ENCODE data around the gene OTOG. TPM values are rescaled to one million over a fixed set of nuclear protein-coding genes. Genes with fewer than 3 reads are reported as not detected.

Gene OTOG
- total RNA-seq, 4 donors from 2014 or later: not detected

GRCh38 chr11:17547932-17548331 is 873 bp downstream of the OTOG start:
- TF ChIP-seq, protein P1, sequence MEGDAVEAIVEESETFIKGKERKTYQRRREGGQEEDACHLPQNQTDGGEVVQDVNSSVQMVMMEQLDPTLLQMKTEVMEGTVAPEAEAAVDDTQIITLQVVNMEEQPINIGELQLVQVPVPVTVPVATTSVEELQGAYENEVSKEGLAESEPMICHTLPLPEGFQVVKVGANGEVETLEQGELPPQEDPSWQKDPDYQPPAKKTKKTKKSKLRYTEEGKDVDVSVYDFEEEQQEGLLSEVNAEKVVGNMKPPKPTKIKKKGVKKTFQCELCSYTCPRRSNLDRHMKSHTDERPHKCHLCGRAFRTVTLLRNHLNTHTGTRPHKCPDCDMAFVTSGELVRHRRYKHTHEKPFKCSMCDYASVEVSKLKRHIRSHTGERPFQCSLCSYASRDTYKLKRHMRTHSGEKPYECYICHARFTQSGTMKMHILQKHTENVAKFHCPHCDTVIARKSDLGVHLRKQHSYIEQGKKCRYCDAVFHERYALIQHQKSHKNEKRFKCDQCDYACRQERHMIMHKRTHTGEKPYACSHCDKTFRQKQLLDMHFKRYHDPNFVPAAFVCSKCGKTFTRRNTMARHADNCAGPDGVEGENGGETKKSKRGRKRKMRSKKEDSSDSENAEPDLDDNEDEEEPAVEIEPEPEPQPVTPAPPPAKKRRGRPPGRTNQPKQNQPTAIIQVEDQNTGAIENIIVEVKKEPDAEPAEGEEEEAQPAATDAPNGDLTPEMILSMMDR (IDR thresholded peaks at IDR 0.05; ENCODE audit: low read depth): no peak

DNA sequence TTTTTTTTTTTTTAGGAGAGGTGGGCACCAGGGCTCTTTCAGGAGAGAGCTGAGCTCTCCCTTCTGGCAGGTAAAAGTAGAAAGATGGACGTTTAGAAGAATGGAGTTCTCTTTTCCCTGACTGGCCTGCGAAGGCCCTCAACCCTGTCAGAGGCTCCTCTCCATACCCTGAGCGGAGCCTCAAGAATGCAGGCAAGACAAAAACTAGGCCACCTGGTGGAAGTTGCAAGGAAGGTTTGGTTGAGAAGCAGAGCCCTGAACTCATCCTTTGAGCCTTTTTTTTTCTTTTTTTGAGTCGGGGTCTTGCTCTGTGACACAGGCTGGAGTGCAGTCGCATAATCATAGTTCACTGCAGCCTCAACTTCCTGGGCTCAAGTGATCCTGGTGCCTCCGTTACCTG is 1.4 kb downstream of the OTOG start:
- TF ChIP-seq, protein P1 (IDR thresholded peaks at IDR 0.05; ENCODE audit: low read depth): no peak

- TF ChIP-seq, protein P1 (IDR thresholded peaks at IDR 0.05; ENCODE audit: low read depth): no peak
Observed at GRCh38 chr11:17550450-17551346, 3.6 kb downstream of the OTOG start.

DNA sequence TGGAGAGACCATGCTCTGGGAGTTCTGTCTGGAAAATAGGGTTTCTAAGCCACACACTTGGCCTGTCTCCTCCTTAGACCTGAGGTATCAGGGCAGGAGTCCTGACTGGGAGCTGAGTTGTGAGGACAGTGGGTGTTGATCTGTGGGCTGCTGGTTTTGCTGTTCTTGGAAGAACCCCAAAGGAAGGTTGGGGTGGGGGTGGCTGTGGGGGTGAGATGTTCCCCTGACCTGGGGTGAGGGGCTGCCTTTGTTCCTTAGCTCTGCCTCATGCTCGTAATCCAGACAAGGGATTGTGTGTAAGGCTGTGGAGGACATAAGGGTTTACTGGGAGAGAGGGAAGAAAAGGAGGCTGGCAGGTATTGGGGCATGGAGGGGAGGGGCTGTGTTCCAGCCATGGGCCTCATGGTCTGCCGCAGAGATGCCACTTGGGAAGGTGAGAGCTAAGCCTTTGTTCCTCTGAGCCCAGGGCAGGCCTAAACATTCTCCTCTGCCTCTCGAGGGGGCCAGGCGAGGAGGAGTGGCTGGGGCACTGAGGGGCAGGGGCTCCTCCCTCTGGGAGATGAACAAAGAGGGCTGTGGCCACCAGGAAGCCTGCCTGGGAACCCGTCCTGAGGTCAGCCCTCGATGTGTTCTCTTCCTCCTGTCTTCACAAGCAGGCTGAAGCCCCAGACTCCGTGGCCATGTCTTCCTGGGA is 4.4 kb downstream of the OTOG start:
- TF ChIP-seq, protein P1 (IDR thresholded peaks at IDR 0.05; ENCODE audit: low read depth): no peak

DNA sequence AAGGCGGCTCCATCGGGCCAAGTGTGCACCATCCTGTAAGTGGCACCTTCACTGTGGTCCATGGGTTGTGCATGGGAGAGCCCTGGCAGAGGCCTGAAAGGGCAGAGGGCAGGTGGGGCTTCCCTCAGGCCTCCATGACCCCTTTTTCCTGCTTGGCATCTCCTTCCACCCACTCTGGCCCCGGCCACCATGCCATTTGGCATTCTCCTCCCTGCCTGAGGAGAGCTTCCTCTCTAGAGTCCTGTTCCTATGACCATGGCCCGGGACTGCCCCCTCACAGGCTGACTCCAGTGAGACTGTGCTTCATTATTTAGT is 4.9 kb downstream of the OTOG start:
- TF ChIP-seq, protein P1 (IDR thresholded peaks at IDR 0.05; ENCODE audit: low read depth): no peak

DNA sequence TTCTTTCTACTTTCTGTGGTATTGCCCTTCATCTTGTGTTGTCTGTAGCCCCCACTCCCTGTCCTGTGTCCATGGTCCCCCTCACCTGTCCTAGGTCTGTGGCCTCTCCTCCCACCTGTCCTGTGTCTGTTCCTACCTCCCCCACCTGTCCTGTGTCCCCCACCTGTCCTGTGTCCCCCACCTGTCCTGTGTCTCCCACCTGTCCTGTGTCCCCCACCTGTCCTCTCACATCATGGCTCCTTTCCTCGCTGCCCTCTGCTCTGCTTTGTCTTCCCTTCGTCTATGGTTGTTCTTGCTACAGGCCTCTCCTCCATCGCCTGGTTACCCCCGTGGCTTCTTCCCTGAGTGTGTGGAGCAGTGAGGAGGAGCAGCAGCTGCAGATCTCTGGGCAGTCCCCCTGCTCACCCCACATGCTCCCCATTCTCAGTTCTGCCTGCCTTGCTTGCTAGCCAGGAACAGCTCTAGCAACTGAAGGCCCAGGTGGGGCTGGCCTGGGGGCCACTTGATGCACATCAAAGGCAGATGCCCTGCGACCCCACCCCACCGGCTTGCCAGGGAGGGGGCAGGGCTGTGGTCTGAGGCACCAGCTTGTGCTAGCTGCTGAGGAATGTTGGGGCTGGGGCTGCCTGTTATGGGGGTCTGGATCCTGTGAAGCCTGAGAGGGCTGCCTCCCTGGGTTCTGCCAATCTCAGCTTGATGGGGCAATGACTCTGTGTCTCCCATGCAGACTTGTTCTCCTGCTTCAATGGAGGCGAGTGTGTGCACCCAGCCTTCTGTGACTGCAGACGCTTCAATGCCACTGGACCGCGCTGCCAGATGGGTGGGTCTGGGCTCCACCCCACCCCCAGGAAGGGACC is 5.6 kb downstream of the OTOG start:
- TF ChIP-seq, protein P1 (IDR thresholded peaks at IDR 0.05; ENCODE audit: low read depth): no peak

- TF ChIP-seq, protein P1 (IDR thresholded peaks at IDR 0.05; ENCODE audit: low read depth): no peak
Observed at GRCh38 chr11:17553249-17553546, 6.1 kb downstream of the OTOG start.

Data from subcutaneous adipose tissue (tissue), 4 donors.